Measurements from ENCODE around the gene DNAH11.
"Not testable (repeated sequence)": the region's sequence is repeated elsewhere in the genome, so short reads cannot be mapped to it uniquely, and the experiment has no call there.

Gene DNAH11

DNA sequence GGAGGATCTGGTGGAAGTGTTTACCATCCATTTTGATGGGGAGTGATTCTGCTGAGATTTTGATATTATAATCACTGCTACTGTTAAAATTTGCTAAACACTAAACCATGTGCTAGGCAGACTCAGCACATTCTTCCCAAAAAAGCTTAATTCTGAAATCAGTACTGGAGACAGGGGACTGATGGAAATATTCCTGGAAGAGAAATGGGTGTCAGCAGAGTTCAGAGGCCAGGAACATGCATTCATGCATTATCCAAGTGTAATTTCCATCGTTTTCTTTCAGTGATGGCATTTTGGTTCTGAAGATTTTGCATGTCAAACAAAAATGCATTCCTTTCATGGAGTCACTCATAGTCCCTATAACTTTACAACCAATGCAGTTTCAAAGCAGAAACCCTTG lies 323.9 kb downstream of the DNAH11 start:
- TF ChIP-seq, protein P1, sequence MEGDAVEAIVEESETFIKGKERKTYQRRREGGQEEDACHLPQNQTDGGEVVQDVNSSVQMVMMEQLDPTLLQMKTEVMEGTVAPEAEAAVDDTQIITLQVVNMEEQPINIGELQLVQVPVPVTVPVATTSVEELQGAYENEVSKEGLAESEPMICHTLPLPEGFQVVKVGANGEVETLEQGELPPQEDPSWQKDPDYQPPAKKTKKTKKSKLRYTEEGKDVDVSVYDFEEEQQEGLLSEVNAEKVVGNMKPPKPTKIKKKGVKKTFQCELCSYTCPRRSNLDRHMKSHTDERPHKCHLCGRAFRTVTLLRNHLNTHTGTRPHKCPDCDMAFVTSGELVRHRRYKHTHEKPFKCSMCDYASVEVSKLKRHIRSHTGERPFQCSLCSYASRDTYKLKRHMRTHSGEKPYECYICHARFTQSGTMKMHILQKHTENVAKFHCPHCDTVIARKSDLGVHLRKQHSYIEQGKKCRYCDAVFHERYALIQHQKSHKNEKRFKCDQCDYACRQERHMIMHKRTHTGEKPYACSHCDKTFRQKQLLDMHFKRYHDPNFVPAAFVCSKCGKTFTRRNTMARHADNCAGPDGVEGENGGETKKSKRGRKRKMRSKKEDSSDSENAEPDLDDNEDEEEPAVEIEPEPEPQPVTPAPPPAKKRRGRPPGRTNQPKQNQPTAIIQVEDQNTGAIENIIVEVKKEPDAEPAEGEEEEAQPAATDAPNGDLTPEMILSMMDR (IDR thresholded peaks at IDR 0.05; ENCODE audit: unreplicated experiment in 3 of 3) = no peak
- Mint-ChIP-seq H3K4me1 (no peaks in the 10 kb centered on the region), H3K27me3 (ENCODE audit: low read depth) (no peaks in the 10 kb centered on the region), H3K36me3 (ENCODE audit: low read depth) (no peaks in the 10 kb centered on the region), H3K4me3 (no peak overlapping the region), H3K9me3 (no peaks in the 10 kb centered on the region), H3K27ac (no peak overlapping the region)

DNA sequence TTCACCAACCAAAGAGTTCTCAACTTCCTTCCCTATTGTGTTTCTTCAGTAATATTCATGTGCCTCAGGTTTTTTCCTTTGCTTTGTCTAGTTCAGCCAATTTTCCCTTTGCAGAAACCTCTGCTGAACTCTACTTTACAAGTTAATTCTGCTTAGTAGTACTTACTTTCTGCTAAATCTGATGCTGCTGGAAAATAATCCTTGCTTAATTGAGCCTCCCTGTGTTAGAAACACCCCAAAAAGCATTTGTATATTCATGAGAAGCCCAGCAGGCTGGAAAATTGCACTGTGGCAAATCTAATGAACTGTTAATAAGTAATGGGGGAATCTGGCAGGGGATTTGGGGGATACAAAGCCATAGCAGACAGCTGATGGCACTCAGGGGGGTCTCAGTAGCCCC lies 324.4 kb downstream of the DNAH11 start:
- Mint-ChIP-seq H3K36me3 (ENCODE audit: low read depth) (no peaks in the 10 kb centered on the region), H3K27ac (peak overlapping the region in 1 of 3 experiments; percentile 42), H3K4me3 (no peak overlapping the region), H3K27me3 (ENCODE audit: low read depth) (no peaks in the 10 kb centered on the region), H3K4me1 (no peaks in the 10 kb centered on the region), H3K9me3 (no peaks in the 10 kb centered on the region)
- TF ChIP-seq, protein P1 (IDR thresholded peaks at IDR 0.05; ENCODE audit: unreplicated experiment in 3 of 3) = no peak

DNA sequence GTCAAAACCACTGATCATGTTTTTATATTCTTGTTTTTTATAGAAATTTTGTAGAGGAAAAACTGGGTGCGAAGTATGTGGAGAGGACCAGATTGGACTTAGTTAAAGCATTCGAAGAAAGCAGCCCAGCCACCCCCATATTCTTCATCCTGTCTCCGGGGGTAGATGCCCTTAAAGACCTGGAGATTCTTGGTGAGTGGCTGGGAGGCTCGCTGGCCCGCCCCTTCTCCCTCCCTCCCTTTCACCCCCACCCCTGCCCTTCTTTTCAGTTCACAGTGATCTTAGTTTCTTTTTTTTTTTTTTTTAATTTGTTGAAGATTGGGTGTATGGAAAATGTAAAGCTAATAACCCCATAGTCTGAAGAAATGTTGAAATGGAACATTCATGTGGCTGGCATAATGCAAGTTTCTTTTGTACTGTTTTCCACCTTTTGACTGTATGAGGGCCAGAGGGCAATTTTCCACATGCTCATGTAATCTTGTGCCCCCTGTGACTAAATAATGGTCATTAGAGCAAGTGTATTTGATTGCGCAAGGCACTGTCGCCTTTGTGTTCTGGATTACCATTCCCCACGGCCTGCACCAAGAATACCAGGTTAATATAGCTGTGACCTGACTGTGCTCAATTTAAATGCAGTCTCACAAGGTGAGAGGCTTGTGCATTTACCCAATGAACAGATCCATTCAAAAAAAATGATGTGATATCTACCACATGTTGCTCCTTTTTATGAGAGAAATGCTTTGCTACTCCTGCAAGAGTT lies 325.2 kb downstream of the DNAH11 start:
- H3K9me3 Mint-ChIP-seq = no peaks in the 10 kb centered on the region
- no peaks in the 10 kb centered on the region for H3K27me3 Mint-ChIP-seq (ENCODE audit: low read depth)
- H3K4me3 Mint-ChIP-seq = no peak overlapping the region
- TF ChIP-seq, protein P1 (IDR thresholded peaks at IDR 0.05; ENCODE audit: unreplicated experiment in 3 of 3) = no peak
- no peaks in the 10 kb centered on the region for H3K36me3 Mint-ChIP-seq (ENCODE audit: low read depth)
- peak overlapping the region in 1 of 3 experiments; percentile 69 for H3K27ac Mint-ChIP-seq
- H3K4me1 Mint-ChIP-seq = no peaks in the 10 kb centered on the region

DNA sequence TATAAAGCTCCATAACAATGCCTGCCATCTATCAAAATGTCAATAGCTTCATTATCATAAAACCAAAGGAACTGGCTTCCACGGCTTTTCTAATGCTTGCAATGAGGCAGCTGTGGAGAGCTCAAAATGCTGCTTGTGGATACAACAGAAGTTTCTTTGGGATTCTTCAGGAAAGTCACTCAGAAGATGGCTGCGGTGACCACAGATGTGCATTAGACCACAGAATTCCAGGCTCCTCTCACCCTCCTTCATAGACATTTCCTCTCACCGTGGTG lies 325.7 kb downstream of the DNAH11 start:
- TF ChIP-seq, protein P1 (IDR thresholded peaks at IDR 0.05; ENCODE audit: unreplicated experiment in 3 of 3) = no peak
- Mint-ChIP-seq H3K36me3 (ENCODE audit: low read depth) (no peaks in the 10 kb centered on the region), H3K9me3 (no peaks in the 10 kb centered on the region), H3K27me3 (ENCODE audit: low read depth) (no peaks in the 10 kb centered on the region), H3K4me1 (no peaks in the 10 kb centered on the region), H3K4me3 (no peak overlapping the region), H3K27ac (peak overlapping the region in 1 of 3 experiments; percentile 69)

DNA sequence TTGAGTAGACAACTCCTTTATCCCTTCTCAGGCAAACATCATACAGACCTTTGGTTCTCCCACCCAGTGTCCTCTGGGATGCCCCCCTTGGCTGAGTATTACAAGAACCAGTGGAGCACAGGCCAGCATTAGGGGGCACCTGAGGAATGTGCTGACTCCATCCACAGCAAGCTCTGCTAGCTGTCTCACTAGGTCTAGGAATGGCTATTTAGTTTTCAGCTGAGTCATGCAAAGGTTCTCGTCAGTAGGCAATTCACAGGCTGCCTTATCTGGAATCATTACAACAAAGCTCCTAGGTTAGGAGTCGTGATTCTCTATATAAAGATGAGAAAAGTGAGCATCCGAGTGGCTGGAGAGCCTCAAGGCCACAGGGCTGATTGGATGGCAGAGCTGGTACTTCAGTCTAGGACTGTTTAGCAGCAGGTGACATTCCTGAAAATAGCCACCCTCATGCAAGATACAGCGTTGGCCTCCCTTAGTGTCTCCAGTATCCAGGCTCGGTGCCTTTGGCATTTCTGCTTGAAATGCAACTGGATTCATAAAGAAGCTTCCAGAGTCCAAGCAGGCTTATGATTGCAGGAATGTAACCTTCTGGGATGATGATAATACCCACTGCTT lies 327.1 kb downstream of the DNAH11 start:
- no peaks in the 10 kb centered on the region for H3K27me3 Mint-ChIP-seq (ENCODE audit: low read depth)
- H3K27ac Mint-ChIP-seq = no peak overlapping the region
- TF ChIP-seq, protein P1 (IDR thresholded peaks at IDR 0.05; ENCODE audit: unreplicated experiment in 3 of 3) = no peak
- H3K4me1 Mint-ChIP-seq = no peaks in the 10 kb centered on the region
- H3K4me3 Mint-ChIP-seq = no peak overlapping the region
- no peaks in the 10 kb centered on the region for H3K36me3 Mint-ChIP-seq (ENCODE audit: low read depth)
- no peaks in the 10 kb centered on the region for H3K9me3 Mint-ChIP-seq

DNA sequence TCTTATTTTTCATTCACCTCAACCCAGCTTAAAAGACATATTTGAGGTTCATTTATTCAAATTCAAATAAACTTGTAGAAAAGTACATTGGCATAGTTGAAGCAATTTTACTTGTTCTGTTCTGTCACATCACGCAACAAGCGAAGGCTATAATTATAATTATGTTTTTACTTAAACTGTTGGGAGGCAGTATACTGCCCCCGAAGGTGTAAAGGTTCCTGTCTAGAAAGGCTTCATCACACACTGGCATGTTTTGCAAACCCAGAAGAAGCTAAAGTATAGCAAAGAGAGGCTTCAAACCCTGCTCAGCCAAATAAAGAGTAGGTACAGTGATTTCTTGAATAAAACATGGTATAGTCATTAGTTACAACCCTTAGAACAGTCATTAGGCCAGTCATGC lies 340.2 kb downstream of the DNAH11 start:
- H3K27ac Mint-ChIP-seq = no peak overlapping the region
- H3K36me3 Mint-ChIP-seq (ENCODE audit: low read depth) = peaks cover 3% of the 10 kb centered on the region
- H3K27me3 Mint-ChIP-seq (ENCODE audit: low read depth) = no peaks in the 10 kb centered on the region

DNA sequence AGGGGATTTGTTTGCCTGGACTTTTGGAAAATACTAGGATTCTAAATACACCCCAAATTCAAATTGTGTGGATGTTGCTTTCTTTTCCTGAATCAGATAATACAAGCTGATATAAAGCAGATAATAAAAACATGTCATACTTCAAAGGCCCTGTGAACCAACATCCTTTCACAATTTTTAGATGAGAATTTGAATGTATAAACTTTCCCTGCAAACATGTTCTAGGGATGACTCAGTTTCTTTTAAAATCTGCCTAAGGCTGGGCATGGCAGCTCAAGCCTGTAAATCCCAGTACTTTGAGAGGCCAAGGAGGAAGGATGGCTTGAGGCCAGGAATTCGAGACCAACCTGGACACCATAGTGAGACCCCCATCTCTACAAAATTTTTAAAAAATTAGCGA lies 340.7 kb downstream of the DNAH11 start:
- H3K27me3 Mint-ChIP-seq (ENCODE audit: low read depth); H3K4me3 Mint-ChIP-seq; H3K4me1 Mint-ChIP-seq; H3K9me3 Mint-ChIP-seq; H3K27ac Mint-ChIP-seq; H3K36me3 Mint-ChIP-seq (ENCODE audit: low read depth): not testable (repeated sequence)

More for the DNA sequence above, 340.2 kb downstream of the DNAH11 start:
- no peaks in the 10 kb centered on the region for H3K9me3 Mint-ChIP-seq
- H3K4me1 Mint-ChIP-seq = no peaks in the 10 kb centered on the region
- TF ChIP-seq, protein P1 (IDR thresholded peaks at IDR 0.05; ENCODE audit: unreplicated experiment in 3 of 3) = no peak
- H3K4me3 Mint-ChIP-seq = no peak overlapping the region

Measured in nephron (organoid).